Activated CD8-positive, alpha-beta memory T cell treated with anti-CD3 and anti-CD28 coated beads, Interleukin-2, amount 50 U/mL, for 24 hours (primary cell): Measurements from ENCODE around the gene NELL1.

ENCODE experiments used
- DNase-seq: peaks from one replicate; pipeline ENCODE4 v3.0.0-alpha.2; 2020; ENCODE audit errors: extremely low read depth

NELL1 gene

GRCh38 chr11:20873054-20873453 is 203.7 kb downstream of the NELL1 start:
- no peak for DNase-seq

GRCh38 chr11:20874358-20874757 is 205.0 kb downstream of the NELL1 start:
- no peak for DNase-seq

GRCh38 chr11:20875889-20876288 is 206.5 kb downstream of the NELL1 start:
- no peak for DNase-seq

GRCh38 chr11:20876738-20877137 is 207.4 kb downstream of the NELL1 start:
- DNase-seq, result no peak

GRCh38 chr11:20880094-20880493 is 210.7 kb downstream of the NELL1 start:
- no peak for DNase-seq

- no peak for DNase-seq
Measured at GRCh38 chr11:20881328-20882079, 212.1 kb downstream of the NELL1 start.

GRCh38 chr11:20887137-20887536 is 217.8 kb downstream of the NELL1 start:
- DNase-seq, result no peak

- DNase-seq, result no peak
Measured at GRCh38 chr11:20894296-20894695, 224.9 kb downstream of the NELL1 start.

- DNase-seq, result no peak
Measured at GRCh38 chr11:20909995-20910726, 240.8 kb downstream of the NELL1 start.

GRCh38 chr11:20910733-20911132 is 241.3 kb downstream of the NELL1 start:
- no peak for DNase-seq

GRCh38 chr11:20912065-20912821 is 242.9 kb downstream of the NELL1 start:
- no peak for DNase-seq

GRCh38 chr11:20912922-20913512 is 243.6 kb downstream of the NELL1 start:
- DNase-seq, result no peak

- no peak for DNase-seq
Measured at GRCh38 chr11:20917306-20917705, 247.9 kb downstream of the NELL1 start.

- no peak for DNase-seq
Measured at GRCh38 chr11:20926799-20927540, 257.6 kb downstream of the NELL1 start.

GRCh38 chr11:20931029-20931428 is 261.6 kb downstream of the NELL1 start:
- no peak for DNase-seq

GRCh38 chr11:20933086-20933485 is 263.7 kb downstream of the NELL1 start:
- DNase-seq, result no peak

GRCh38 chr11:20933958-20934357 is 264.6 kb downstream of the NELL1 start:
- no peak for DNase-seq

GRCh38 chr11:20934516-20934915 is 265.1 kb downstream of the NELL1 start:
- DNase-seq, result no peak

- DNase-seq, result no peak
Measured at GRCh38 chr11:20937826-20938225, 268.4 kb downstream of the NELL1 start.

- no peak for DNase-seq
Measured at GRCh38 chr11:20949585-20949984, 280.2 kb downstream of the NELL1 start.

- no peak for DNase-seq
Measured at GRCh38 chr11:20962581-20962980, 293.2 kb downstream of the NELL1 start.
